WERI-Rb-1 (cell line): ENCODE measurements around the gene SIRT3.
A peak's percentile ranks its signal among the peaks of the same experiment; 100 is the strongest.

Source experiments
- DNase-seq: peaks from one replicate; pipeline ENCODE4 v3.0.0-alpha.2; 2020
- H3K27ac ChIP-seq: fragments of 250-450 bp; sonication (Bioruptor Pico); 2 replicates; pipeline ENCODE4 v1.5.1; 2020; ENCODE audit warnings: mild to moderate bottlenecking, moderate library complexity
- H3K27me3 ChIP-seq: fragments of 250-450 bp; sonication (Bioruptor Pico); 2 replicates; pipeline ENCODE4 v1.5.1; 2021; ENCODE audit warnings: mild to moderate bottlenecking, low read depth, moderate library complexity; ENCODE audit not compliant: insufficient read depth, severe bottlenecking
- H3K36me3 ChIP-seq: fragments of 250-450 bp; sonication (Bioruptor Pico); 2 replicates; pipeline ENCODE4 v1.5.1; 2020; ENCODE audit warnings: mild to moderate bottlenecking, moderate library complexity
- H3K4me3 ChIP-seq: 2 replicates; pipeline ENCODE4 v1.5.1; 2011; ENCODE audit warnings: low read depth, mild to moderate bottlenecking, control low read depth, low read length
- H3K9me3 ChIP-seq: fragments of 250-450 bp; sonication (Bioruptor Pico); 2 replicates; pipeline ENCODE4 v1.5.1; 2021; ENCODE audit warnings: mild to moderate bottlenecking, moderate library complexity; ENCODE audit not compliant: severe bottlenecking
- TF ChIP-seq, protein P1 (sequence below): IDR thresholded peaks from 2 replicates; pipeline ENCODE4 v1.5.1; 2011; ENCODE audit warnings: low read depth, mild to moderate bottlenecking, control low read depth, inconsistent platforms, low read length

SIRT3 gene

DNA sequence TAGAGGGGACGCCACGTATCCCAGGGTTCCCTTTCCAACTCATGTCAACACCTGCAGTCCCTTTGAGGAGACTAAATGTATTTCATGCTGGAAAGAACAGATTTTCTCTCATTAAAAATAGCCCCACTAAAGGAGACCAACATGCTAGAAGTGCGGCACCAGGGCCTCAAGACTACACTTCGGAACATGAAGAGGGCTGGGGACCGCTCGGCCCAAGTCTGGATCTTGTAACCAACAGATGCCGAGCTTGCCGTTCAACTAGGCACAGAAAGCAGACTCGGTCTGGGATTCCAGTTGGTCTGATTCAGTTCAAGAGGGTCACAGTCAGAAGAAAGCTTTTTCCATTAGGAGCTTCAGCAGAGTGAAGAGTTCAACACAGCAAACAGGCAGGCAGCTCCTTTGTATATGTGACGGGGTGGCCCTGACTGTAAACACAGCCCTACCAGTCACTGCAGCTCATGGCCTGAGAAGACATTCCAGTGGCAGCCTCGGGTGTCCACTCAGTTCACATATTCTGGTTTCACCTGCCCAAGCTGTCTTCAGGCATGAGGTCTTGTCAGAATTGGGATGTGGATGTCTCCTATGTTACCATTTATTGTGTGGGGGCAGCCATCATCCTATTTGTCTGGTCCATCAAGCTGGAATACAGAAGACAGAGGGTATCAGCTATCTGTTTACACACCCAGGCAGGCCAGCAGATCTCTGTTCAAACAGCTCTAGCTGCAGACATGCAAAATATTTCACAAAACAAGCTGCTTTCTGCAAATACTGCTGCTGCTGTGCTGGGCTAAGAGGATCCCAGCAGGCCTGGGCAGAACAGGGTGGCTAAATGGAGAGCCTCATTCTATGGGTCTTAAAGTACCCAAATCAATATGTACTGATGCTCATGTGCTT is 19.8 kb downstream of the SIRT3 start:
- Histone ChIP-seq H3K27me3 (no peaks in the 10 kb centered on the region), H3K27ac (peak overlapping the region; percentile 80), H3K9me3 (no peaks in the 10 kb centered on the region), H3K36me3 (peaks cover 50% of the 10 kb centered on the region), H3K4me3 (no peak overlapping the region)
- TF ChIP-seq, protein P1, sequence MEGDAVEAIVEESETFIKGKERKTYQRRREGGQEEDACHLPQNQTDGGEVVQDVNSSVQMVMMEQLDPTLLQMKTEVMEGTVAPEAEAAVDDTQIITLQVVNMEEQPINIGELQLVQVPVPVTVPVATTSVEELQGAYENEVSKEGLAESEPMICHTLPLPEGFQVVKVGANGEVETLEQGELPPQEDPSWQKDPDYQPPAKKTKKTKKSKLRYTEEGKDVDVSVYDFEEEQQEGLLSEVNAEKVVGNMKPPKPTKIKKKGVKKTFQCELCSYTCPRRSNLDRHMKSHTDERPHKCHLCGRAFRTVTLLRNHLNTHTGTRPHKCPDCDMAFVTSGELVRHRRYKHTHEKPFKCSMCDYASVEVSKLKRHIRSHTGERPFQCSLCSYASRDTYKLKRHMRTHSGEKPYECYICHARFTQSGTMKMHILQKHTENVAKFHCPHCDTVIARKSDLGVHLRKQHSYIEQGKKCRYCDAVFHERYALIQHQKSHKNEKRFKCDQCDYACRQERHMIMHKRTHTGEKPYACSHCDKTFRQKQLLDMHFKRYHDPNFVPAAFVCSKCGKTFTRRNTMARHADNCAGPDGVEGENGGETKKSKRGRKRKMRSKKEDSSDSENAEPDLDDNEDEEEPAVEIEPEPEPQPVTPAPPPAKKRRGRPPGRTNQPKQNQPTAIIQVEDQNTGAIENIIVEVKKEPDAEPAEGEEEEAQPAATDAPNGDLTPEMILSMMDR: no peak
- no peak for DNase-seq

DNA sequence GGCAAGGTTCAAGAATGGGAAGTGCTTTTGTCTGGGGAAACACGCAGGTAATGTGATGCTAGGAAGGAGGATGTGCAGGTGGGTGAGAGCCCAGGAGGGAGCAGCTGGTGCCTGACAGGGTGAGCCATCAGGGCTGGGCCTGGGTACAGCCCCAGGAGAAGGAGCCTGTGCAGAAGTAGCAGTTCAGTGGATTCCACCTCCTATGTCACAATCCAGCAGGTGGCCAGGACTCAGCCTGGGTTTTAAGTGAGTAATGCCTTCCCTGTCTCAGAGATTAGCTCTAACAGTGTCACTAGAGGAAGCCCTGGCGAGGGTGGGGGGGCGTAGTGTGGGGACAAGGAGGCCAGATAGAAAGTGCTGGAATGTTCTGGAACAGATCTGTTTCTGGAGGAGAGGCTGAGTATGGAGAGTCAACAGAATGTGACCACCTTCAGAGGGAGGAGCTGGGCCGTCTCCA is 20.5 kb downstream of the SIRT3 start:
- Histone ChIP-seq H3K36me3 (peaks cover 57% of the 10 kb centered on the region), H3K27me3 (no peaks in the 10 kb centered on the region), H3K4me3 (no peak overlapping the region), H3K27ac (peak overlapping the region; percentile 80), H3K9me3 (no peaks in the 10 kb centered on the region)
- peak; percentile 88 for DNase-seq
- TF ChIP-seq, protein P1: no peak

DNA sequence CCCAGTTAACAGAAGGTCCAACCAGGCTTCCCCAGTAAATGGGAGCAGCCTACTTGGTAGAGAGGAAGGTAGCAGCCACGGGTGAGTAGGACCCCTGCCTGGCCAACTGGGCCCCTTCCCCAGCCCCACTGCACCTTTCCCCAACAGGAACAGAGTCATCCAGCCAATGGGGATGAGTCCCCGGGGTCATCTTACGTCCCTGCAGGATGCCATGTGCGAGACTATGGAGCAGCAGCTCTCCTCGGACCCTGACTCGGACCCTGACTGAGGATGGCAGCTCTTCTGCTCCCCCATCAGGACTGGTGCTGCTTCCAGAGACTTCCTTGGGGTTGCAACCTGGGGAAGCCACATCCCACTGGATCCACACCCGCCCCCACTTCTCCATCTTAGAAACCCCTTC is 22.1 kb downstream of the SIRT3 start:
- H3K4me3 ChIP-seq: no peak overlapping the region
- H3K36me3 ChIP-seq: peaks cover 69% of the 10 kb centered on the region
- no peaks in the 10 kb centered on the region for H3K9me3 ChIP-seq
- no peaks in the 10 kb centered on the region for H3K27me3 ChIP-seq
- no peak for DNase-seq
- H3K27ac ChIP-seq: no peak overlapping the region; the same call in 1 of the 2 replicates
- TF ChIP-seq, protein P1: no peak

DNA sequence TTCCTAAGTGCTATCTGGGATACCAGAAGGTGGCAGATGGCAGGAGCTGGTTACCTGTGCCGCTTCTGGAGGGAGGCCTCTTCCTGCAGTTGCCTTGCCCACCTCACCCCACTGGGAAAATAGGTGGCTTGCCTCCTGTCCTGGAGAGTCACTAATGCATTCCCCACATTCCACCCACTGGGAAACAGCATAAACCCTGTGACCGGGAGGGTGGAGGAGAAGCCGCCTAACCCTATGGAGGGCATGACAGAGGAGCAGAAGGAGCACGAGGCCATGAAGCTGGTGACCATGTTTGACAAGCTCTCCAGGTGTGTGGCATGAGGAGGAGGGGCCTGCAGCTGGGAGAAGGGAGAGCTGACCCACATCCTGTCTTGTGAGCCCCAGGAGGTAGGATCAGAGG is 23.0 kb downstream of the SIRT3 start:
- no peak for DNase-seq
- H3K36me3 ChIP-seq: peaks cover 69% of the 10 kb centered on the region
- H3K4me3 ChIP-seq: no peak overlapping the region
- TF ChIP-seq, protein P1: no peak
- H3K27me3 ChIP-seq: no peaks in the 10 kb centered on the region
- no peaks in the 10 kb centered on the region for H3K9me3 ChIP-seq
- no peak overlapping the region for H3K27ac ChIP-seq

DNA sequence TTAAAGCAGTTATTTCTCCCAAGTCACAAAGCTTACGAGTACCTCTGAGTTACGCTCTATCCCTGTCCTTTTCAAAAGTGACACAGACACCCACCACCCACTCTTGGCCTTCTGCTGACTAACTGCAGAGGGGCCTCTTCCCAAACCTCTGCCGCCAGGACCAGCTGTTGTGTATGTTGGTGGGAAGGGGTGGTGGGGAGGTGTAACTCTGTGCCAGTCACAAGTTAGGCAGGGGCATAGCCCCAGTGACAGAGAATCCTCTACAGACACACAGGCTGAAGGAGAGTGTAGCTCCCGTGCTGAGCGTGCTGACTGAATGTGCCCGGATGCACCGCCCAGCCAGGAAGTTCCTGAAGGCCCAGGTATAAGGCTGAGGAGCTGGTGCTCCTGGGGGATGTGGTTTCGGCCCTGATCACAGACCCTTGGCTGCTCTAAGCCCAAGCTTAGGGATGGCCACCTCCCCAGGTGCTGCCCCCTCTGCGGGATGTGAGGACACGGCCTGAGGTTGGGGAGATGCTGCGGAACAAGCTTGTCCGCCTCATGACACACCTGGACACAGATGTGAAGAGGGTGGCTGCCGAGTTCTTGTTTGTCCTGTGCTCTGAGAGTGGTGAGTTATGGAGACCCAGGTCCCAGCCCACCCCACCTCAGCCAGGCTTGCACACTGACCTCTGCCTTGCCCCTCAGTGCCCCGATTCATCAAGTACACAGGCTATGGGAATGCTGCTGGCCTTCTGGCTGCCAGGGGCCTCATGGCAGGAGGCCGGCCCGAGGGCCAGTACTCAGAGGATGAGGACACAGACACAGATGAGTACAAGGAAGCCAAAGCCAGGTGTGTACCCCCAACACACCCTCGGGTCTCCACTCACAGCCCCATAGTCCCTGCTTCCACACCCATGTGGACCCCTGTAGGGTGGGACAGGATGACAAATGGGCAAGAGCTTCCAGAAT is 23.7 kb downstream of the SIRT3 start:
- DNase-seq: no peak
- Histone ChIP-seq H3K4me3 (no peak overlapping the region), H3K27ac (no peak overlapping the region), H3K27me3 (no peaks in the 10 kb centered on the region), H3K9me3 (no peaks in the 10 kb centered on the region), H3K36me3 (peaks cover 69% of the 10 kb centered on the region)
- TF ChIP-seq, protein P1: no peak
